ENCODE results near the gene MYO6. TPM values are rescaled to one million over a fixed set of nuclear protein-coding genes. Genes with fewer than 3 reads are reported as not detected.

The MYO6 gene
- total RNA-seq, 3 donors from 2014 or later (not counting 1 experiment from before 2014, with no cell fraction given), result 3.7 to 9.2 (median 6.6) TPM

- no peak for ATAC-seq
- WGBS (ENCODE audit: insufficient coverage), result 100% methylated on average over 2 of the region's 4 CpGs
- no peaks in the 10 kb centered on the region for H3K9me3 ChIP-seq (ENCODE audit: control insufficient read depth, insufficient read depth, low read length)
These were observed 45.4 kb downstream of the MYO6 start for GRCh38 chr6:75794351-75794846.

GRCh38 chr6:75794954-75795739, 46.1 kb downstream of the MYO6 start:
- TF ChIP-seq CTCF (IDR thresholded peaks at IDR 0.05), result no peak
- intact Hi-C loops (cut with micrococcal nuclease), result no loop called here
- WGBS (ENCODE audit: insufficient coverage), result 79% methylated on average over 5 of the region's 6 CpGs
- Mint-ChIP-seq H3K27ac (no peak overlapping the region), H3K4me1 (no peaks in the 10 kb centered on the region), H3K9me3 (no peaks in the 10 kb centered on the region), H3K27me3 (ENCODE audit: low read depth in 2 of 2) (no peaks in the 10 kb centered on the region), H3K36me3 (no peaks in the 10 kb centered on the region), H3K4me3 (no peak overlapping the region)
- no peaks in the 10 kb centered on the region for H3K36me3 ChIP-seq (ENCODE audit: control insufficient read depth, insufficient read depth, low read length)
- no peak for DNase-seq
- H3K4me1 ChIP-seq (ENCODE audit: control insufficient read depth, insufficient read depth, low read length), result no peaks in the 10 kb centered on the region
- H3K27me3 ChIP-seq (ENCODE audit: control insufficient read depth, insufficient read depth, low read length), result no peaks in the 10 kb centered on the region
- H3K27ac ChIP-seq (ENCODE audit: low read length), result no peak overlapping the region
- ATAC-seq, result no peak
- no peaks in the 10 kb centered on the region for H3K9me3 ChIP-seq (ENCODE audit: control insufficient read depth, insufficient read depth, low read length)
- H3K4me3 ChIP-seq (ENCODE audit: low read length), result no peak overlapping the region

More at GRCh38 chr6:75794351-75794846, 45.4 kb downstream of the MYO6 start:
- no peak for TF ChIP-seq CTCF (IDR thresholded peaks at IDR 0.05)
- no peak overlapping the region for H3K4me3 ChIP-seq (ENCODE audit: low read length)
- no peak overlapping the region for H3K27ac ChIP-seq (ENCODE audit: low read length)
- Mint-ChIP-seq H3K27ac (no peak overlapping the region), H3K4me3 (no peak overlapping the region), H3K4me1 (no peaks in the 10 kb centered on the region), H3K9me3 (no peaks in the 10 kb centered on the region), H3K27me3 (ENCODE audit: low read depth in 2 of 2) (no peaks in the 10 kb centered on the region), H3K36me3 (no peaks in the 10 kb centered on the region)
- no peaks in the 10 kb centered on the region for H3K27me3 ChIP-seq (ENCODE audit: control insufficient read depth, insufficient read depth, low read length)
- intact Hi-C loops (cut with micrococcal nuclease), result no loop called here
- H3K4me1 ChIP-seq (ENCODE audit: control insufficient read depth, insufficient read depth, low read length), result no peaks in the 10 kb centered on the region
- no peak for DNase-seq
- H3K36me3 ChIP-seq (ENCODE audit: control insufficient read depth, insufficient read depth, low read length), result no peaks in the 10 kb centered on the region

GRCh38 chr6:75796723-75797122, 47.7 kb downstream of the MYO6 start:
- peaks cover 0 to 2% of the 10 kb centered on the region in 2 donors for H3K9me3 Mint-ChIP-seq
- Histone ChIP-seq H3K4me1 (ENCODE audit: control insufficient read depth, insufficient read depth, low read length) (no peaks in the 10 kb centered on the region), H3K4me3 (ENCODE audit: low read length) (no peak overlapping the region), H3K27me3 (ENCODE audit: control insufficient read depth, insufficient read depth, low read length) (no peaks in the 10 kb centered on the region), H3K36me3 (ENCODE audit: control insufficient read depth, insufficient read depth, low read length) (no peaks in the 10 kb centered on the region), H3K27ac (ENCODE audit: low read length) (no peak overlapping the region), H3K9me3 (ENCODE audit: control insufficient read depth, insufficient read depth, low read length) (no peaks in the 10 kb centered on the region)
- intact Hi-C loops (cut with micrococcal nuclease), result no loop called here
- no peaks in the 10 kb centered on the region for H3K4me1 Mint-ChIP-seq
- H3K27ac Mint-ChIP-seq, result no peak overlapping the region
- H3K36me3 Mint-ChIP-seq, result no peaks in the 10 kb centered on the region
- ATAC-seq, result no peak
- TF ChIP-seq CTCF (IDR thresholded peaks at IDR 0.05), result no peak
- DNase-seq, result no peak
- WGBS (ENCODE audit: insufficient coverage), result 100% methylated on average over 1 of the region's 1 CpG
- H3K4me3 Mint-ChIP-seq, result no peak overlapping the region
- H3K27me3 Mint-ChIP-seq (ENCODE audit: low read depth in 2 of 2), result no peaks in the 10 kb centered on the region

Measured in natural killer cell (primary cell).